Neural progenitor cell (in vitro differentiated cells): ENCODE measurements around the gene ACOT7.
"Not testable (repeated sequence)": the region's sequence is repeated elsewhere in the genome, so short reads cannot be mapped to it uniquely, and the experiment has no call there.

Experiments
- CTCF ChIP-seq: fragments of 200-600 bp; sonication (generic); IDR thresholded peaks from 2 replicates; pipeline ENCODE4 v1.5.1; 2017; ENCODE audit warnings: antibody characterized with exemption, mild to moderate bottlenecking
- EZH2 ChIP-seq: fragments of 200-600 bp; sonication (generic); IDR thresholded peaks from 2 replicates; pipeline ENCODE4 v1.6.1; 2017; ENCODE audit warnings: antibody characterized with exemption, mild to moderate bottlenecking, moderate library complexity
- EZH2phosphoT487 ChIP-seq: fragments of 200-600 bp; sonication (generic); IDR thresholded peaks from 2 replicates; pipeline ENCODE4 v1.6.1; 2017; ENCODE audit warnings: antibody characterized with exemption

DNA sequence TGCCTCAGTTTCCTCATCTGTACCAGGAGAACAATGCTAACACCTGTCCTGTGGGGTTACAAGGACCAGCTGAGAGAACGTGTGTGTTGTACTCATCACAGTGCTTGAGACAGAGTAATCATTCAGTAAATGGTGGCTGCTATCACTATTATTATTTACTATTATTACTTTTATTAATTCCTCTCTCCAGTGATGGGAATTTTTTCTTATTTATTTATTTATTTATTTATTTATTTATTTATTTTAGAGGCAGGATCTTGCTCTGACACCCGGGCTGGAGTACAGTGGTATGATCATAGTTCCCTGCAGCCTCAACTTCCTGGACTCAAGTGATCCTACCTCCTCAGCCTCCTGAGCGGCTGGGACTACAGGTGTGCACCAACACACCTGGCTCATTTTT is 42.7 kb upstream of the ACOT7 start:
- not testable (repeated sequence) for TF ChIP-seq CTCF, EZH2, EZH2phosphoT487
